Measurements from ENCODE around the gene SGF29.

DNA sequence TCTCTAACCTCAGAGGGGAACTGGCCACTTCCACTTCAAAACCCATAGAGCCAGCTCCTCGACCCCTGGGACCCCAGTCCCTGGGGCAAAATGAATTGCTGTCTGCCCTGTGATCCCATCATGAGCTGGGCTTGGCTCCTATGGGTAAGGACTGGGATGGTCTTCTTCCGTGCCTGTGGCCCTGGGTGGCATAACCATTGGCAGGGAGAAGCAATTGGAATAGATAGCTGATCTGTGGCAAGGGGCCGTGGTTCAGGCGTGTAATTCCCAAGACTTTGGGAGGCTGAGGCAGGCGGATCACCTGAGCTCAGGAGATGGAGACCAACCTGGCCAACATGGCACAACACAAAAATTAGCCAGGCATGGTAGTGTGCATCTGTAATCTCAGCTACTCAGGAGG, 38.8 kb downstream of the SGF29 start:
- TF ChIP-seq, protein P1, sequence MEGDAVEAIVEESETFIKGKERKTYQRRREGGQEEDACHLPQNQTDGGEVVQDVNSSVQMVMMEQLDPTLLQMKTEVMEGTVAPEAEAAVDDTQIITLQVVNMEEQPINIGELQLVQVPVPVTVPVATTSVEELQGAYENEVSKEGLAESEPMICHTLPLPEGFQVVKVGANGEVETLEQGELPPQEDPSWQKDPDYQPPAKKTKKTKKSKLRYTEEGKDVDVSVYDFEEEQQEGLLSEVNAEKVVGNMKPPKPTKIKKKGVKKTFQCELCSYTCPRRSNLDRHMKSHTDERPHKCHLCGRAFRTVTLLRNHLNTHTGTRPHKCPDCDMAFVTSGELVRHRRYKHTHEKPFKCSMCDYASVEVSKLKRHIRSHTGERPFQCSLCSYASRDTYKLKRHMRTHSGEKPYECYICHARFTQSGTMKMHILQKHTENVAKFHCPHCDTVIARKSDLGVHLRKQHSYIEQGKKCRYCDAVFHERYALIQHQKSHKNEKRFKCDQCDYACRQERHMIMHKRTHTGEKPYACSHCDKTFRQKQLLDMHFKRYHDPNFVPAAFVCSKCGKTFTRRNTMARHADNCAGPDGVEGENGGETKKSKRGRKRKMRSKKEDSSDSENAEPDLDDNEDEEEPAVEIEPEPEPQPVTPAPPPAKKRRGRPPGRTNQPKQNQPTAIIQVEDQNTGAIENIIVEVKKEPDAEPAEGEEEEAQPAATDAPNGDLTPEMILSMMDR (conservative IDR thresholded peaks at IDR 0.05 in 1 of 2, IDR thresholded peaks at IDR 0.05 in 1 of 2; ENCODE audit: low read depth in 1 of 2, low read length in 2 of 2), result no peak
- TF ChIP-seq EZH2 (IDR thresholded peaks at IDR 0.05; ENCODE audit: low read length, missing control alignments), result no peak
